PFSK-1 (cell line): ENCODE results near the gene RGS12.

Source experiments
- REST ChIP-seq, 2 experiments: IDR thresholded peaks; 2 replicates each; pipeline versions ENCODE4 v1.6.1 to v1.8.0; 2011 to 2012; ENCODE audit warnings: low read depth in 2 of 2, low read length in 2 of 2, control low read depth in 1 of 2, inconsistent platforms in 1 of 2, mild to moderate bottlenecking in 1 of 2, moderate library complexity in 1 of 2; ENCODE audit not compliant: insufficient read depth in 1 of 2
- SIN3A ChIP-seq: IDR thresholded peaks from 2 replicates; pipeline ENCODE4 v1.6.1; 2012; ENCODE audit warnings: mild to moderate bottlenecking, low read length, moderate library complexity, borderline replicate concordance; ENCODE audit not compliant: insufficient read depth

- TF ChIP-seq SIN3A (no peak), REST (IDR thresholded peaks at IDR 0.05; ENCODE audit: insufficient read depth in 1 of 2, low read depth in 2 of 2, low read length in 2 of 2) (no peak)
These were observed 3.8 kb downstream of the RGS12 start for GRCh38 chr4:3296651-3297050.
